WTC11 (cell line): ENCODE results near the gene CPXM1. TPM values are rescaled to one million over a fixed set of nuclear protein-coding genes. Genes with fewer than 3 reads are reported as not detected.

Experiments
- ATAC-seq: fragments of 200-7000 bp; cut with Tn5 transposase; 2 replicates; pipeline ENCODE4 v1.10.0; 2021; ENCODE audit warnings: mild to moderate bottlenecking, moderate library complexity
- CTCF ChIA-PET: fragments of 300-600 bp; sonication (Branson Sonifier 250); formaldehyde crosslinking; loops from one replicate; lab custom pipeline; 2021; ENCODE audit warnings: antibody characterized with exemption; lab: Charles Lee
- POLR2A ChIA-PET: fragments of 350-600 bp; sonication (Branson Sonifier 250); formaldehyde crosslinking; loops from one replicate; lab custom pipeline; 2021; ENCODE audit warnings: antibody characterized with exemption; lab: Charles Lee
- DNase-seq: peaks from one replicate; pipeline ENCODE4 v3.0.0; 2021; ENCODE audit warnings: low spot score
- H3K27ac Mint-ChIP-seq: 2 replicates; pipeline ENCODE4 v1.8.0; 2021; ENCODE audit warnings: mixed read lengths
- H3K27me3 Mint-ChIP-seq: 2 replicates; pipeline ENCODE4 v1.8.0; 2021; ENCODE audit warnings: low read depth, mild to moderate bottlenecking, moderate library complexity, mixed read lengths
- H3K36me3 Mint-ChIP-seq: 2 replicates; pipeline ENCODE4 v1.8.0; 2021; ENCODE audit warnings: mixed read lengths
- H3K4me1 Mint-ChIP-seq: 2 replicates; pipeline ENCODE4 v1.8.0; 2022; ENCODE audit warnings: mixed read lengths
- H3K4me3 Mint-ChIP-seq: 2 replicates; pipeline ENCODE4 v1.8.0; 2021; ENCODE audit warnings: mild to moderate bottlenecking, moderate library complexity, mixed read lengths
- H3K9me3 Mint-ChIP-seq: 2 replicates; pipeline ENCODE4 v1.8.0; 2021; ENCODE audit warnings: mixed read lengths
- ARID4B ChIP-seq: sonication (generic); formaldehyde crosslinking; IDR thresholded peaks from 2 replicates; pipeline ENCODE4 v1.8.0; 2023; ENCODE audit warnings: missing genetic modification reagents, mild to moderate bottlenecking, borderline replicate concordance
- ATF1 ChIP-seq: sonication (generic); formaldehyde crosslinking; IDR thresholded peaks from 2 replicates; pipeline ENCODE4 v1.8.1; 2023; ENCODE audit warnings: mild to moderate bottlenecking, moderate library complexity, missing genetic modification reagents
- ATF2 ChIP-seq: sonication (generic); formaldehyde crosslinking; IDR thresholded peaks from 2 replicates; pipeline ENCODE4 v1.8.1; 2022; ENCODE audit warnings: low read depth, missing genetic modification reagents, borderline replicate concordance
- CREB1 ChIP-seq: sonication (generic); formaldehyde crosslinking; IDR thresholded peaks from 2 replicates; pipeline ENCODE4 v1.8.0; 2023; ENCODE audit warnings: mild to moderate bottlenecking, missing genetic modification reagents
- E2F1 ChIP-seq: sonication (generic); formaldehyde crosslinking; IDR thresholded peaks from 2 replicates; pipeline ENCODE4 v1.8.0; 2022; ENCODE audit warnings: mild to moderate bottlenecking, missing genetic modification reagents
- FOXJ3 ChIP-seq: sonication (generic); formaldehyde crosslinking; IDR thresholded peaks from 2 replicates; pipeline ENCODE4 v1.9.0; 2021; ENCODE audit warnings: missing genetic modification reagents, mild to moderate bottlenecking, borderline replicate concordance
- GABPB1 ChIP-seq: sonication (generic); formaldehyde crosslinking; IDR thresholded peaks from 2 replicates; pipeline ENCODE4 v1.8.1; 2023; ENCODE audit warnings: mild to moderate bottlenecking, missing genetic modification reagents
- GRHL2 ChIP-seq: fragments of 250-450 bp; sonication (Bioruptor Pico); IDR thresholded peaks from 2 replicates; pipeline ENCODE4 v1.8.0; 2022; ENCODE audit warnings: mild to moderate bottlenecking, moderate library complexity; ENCODE audit not compliant: insufficient replicate concordance, severe bottlenecking
- GTF2I ChIP-seq: fragments of 250-450 bp; sonication (Bioruptor Pico); conservative IDR thresholded peaks from 2 replicates; pipeline ENCODE4 v1.4.0; 2021; ENCODE audit warnings: mild to moderate bottlenecking
- NFYB ChIP-seq: sonication (generic); formaldehyde crosslinking; conservative IDR thresholded peaks from 2 replicates; pipeline ENCODE4 v1.8.0; 2022; ENCODE audit warnings: low read depth, missing genetic modification reagents
- NR2C2 ChIP-seq: sonication (generic); formaldehyde crosslinking; IDR thresholded peaks from 2 replicates; pipeline ENCODE4 v1.8.0; 2022; ENCODE audit warnings: mild to moderate bottlenecking, missing genetic modification reagents
- NR3C1 ChIP-seq: sonication (generic); formaldehyde crosslinking; conservative IDR thresholded peaks from 2 replicates; pipeline ENCODE4 v1.8.1; 2023; ENCODE audit warnings: low read depth, mild to moderate bottlenecking, missing genetic modification reagents
- PRDM15 ChIP-seq: sonication (generic); formaldehyde crosslinking; IDR thresholded peaks from 2 replicates; pipeline ENCODE4 v1.8.0; 2022; ENCODE audit warnings: missing genetic modification reagents
- PREB ChIP-seq: sonication (generic); formaldehyde crosslinking; IDR thresholded peaks from 2 replicates; pipeline ENCODE4 v1.8.1; 2022; ENCODE audit warnings: mild to moderate bottlenecking, missing genetic modification reagents, moderate library complexity, borderline replicate concordance
- RORB ChIP-seq: fragments of 250-450 bp; sonication (Bioruptor Pico); IDR thresholded peaks from 2 replicates; pipeline ENCODE4 v1.9.0; 2021; ENCODE audit warnings: mild to moderate bottlenecking
- TEAD1 ChIP-seq: sonication (generic); formaldehyde crosslinking; IDR thresholded peaks from 2 replicates; pipeline ENCODE4 v1.8.0; 2022; ENCODE audit warnings: mild to moderate bottlenecking, missing genetic modification reagents
- ZNF121 ChIP-seq: sonication (generic); formaldehyde crosslinking; IDR thresholded peaks from 2 replicates; pipeline ENCODE4 v1.8.0; 2023; ENCODE audit warnings: missing genetic modification reagents
- ZNF138 ChIP-seq: sonication (generic); formaldehyde crosslinking; conservative IDR thresholded peaks from 2 replicates; pipeline ENCODE4 v1.8.1; 2022; ENCODE audit warnings: mild to moderate bottlenecking, moderate library complexity, missing genetic modification reagents
- ZNF219 ChIP-seq: sonication (generic); formaldehyde crosslinking; IDR thresholded peaks from 2 replicates; pipeline ENCODE4 v1.8.0; 2023; ENCODE audit warnings: missing genetic modification reagents, mild to moderate bottlenecking, borderline replicate concordance
- ZNF232 ChIP-seq: sonication (generic); formaldehyde crosslinking; IDR thresholded peaks from 2 replicates; pipeline ENCODE4 v1.8.0; 2022; ENCODE audit warnings: mild to moderate bottlenecking, missing genetic modification reagents
- total RNA-seq: library from RNA; stranded (reverse); gene quantifications from 3 replicates; pipeline ENCODE4 v1.2.3, GENCODE V29; 2021
- TF ChIP-seq, protein P1 (sequence below): fragments of 250-450 bp; sonication (Bioruptor Pico); IDR thresholded peaks from 2 replicates; pipeline ENCODE4 v1.9.0; 2021; ENCODE audit warnings: mild to moderate bottlenecking

CPXM1 gene
- total RNA-seq, 1 experiment from 2014 or later, result 51.2 TPM

DNA sequence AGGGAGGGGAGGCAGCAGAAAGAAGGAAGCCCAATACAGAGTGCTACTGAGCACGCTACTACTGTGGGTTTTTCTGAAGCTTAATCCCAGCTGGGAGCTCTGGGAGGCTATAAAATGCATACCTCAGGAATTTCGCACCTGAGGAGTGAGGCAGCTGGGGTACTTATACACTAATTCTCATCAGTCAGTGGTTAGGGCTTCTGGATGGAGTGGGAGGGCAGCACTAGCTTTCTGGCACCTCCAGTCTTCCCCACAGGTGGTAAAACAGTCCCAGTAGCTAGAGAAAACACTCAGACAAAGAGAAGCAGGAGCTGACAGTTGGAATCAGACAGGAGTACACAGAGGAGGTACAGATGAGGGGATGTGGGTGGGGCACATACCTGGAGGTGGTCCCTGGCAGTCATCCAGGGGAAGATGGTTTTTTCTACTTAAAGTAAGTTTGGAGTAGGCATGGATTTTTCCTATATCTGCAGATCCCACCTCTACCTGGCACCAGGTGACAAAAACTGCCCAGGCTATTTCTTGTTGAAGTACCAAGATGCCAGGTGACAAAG, 37.8 kb downstream of the CPXM1 start:
- H3K27me3 Mint-ChIP-seq, result peaks cover 2% of the 10 kb centered on the region; the same call in 1 of the 2 replicates
- H3K36me3 Mint-ChIP-seq, result no peaks in the 10 kb centered on the region
- CTCF ChIA-PET, result interaction anchor here (0.5 to 3.1 kb wide), 9 partner anchors 9 to 229 kb away, joined by 3 to 14 read pairs (median 4); no protein-coding TSS in a partner anchor
- H3K4me1 Mint-ChIP-seq, result peaks cover 9% of the 10 kb centered on the region; the same call in 1 of the 2 replicates
- TF ChIP-seq PRDM15 (CRISPR knock-in tag), result no peak
- TF ChIP-seq ZNF138, result no peak
- TF ChIP-seq PREB (CRISPR knock-in tag), result no peak
- no peak for TF ChIP-seq FOXJ3 (CRISPR knock-in tag)
- TF ChIP-seq ZNF219, result no peak
- TF ChIP-seq RORB, result no peak
- TF ChIP-seq, protein P1, sequence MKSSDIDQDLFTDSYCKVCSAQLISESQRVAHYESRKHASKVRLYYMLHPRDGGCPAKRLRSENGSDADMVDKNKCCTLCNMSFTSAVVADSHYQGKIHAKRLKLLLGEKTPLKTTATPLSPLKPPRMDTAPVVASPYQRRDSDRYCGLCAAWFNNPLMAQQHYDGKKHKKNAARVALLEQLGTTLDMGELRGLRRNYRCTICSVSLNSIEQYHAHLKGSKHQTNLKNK (CRISPR knock-in tag), result no peak
- TF ChIP-seq CREB1 (CRISPR knock-in tag), result no peak
- no peak for TF ChIP-seq NR2C2 (CRISPR knock-in tag)
- no peak for TF ChIP-seq TEAD1 (CRISPR knock-in tag)
- TF ChIP-seq, all 79 proteins: peak for 0
- Mint-ChIP-seq H3K27ac (no peak overlapping the region), H3K4me3 (no peak overlapping the region), H3K9me3 (no peaks in the 10 kb centered on the region)
- ATAC-seq (peak; percentile 15; the same call in 1 of the 2 replicates), DNase-seq (no peak)
- POLR2A ChIA-PET, result no interaction called here

GRCh38 chr20:2761885-2762284, 38.5 kb downstream of the CPXM1 start:
- CTCF ChIA-PET, result interaction anchor here (1.7 to 3.1 kb wide), 4 partner anchors 10 to 90 kb away, joined by 5 to 14 read pairs (median 10); no protein-coding TSS in a partner anchor
- Mint-ChIP-seq H3K4me1 (peaks cover 9% of the 10 kb centered on the region; the same call in 1 of the 2 replicates), H3K36me3 (no peaks in the 10 kb centered on the region), H3K4me3 (no peak overlapping the region), H3K27ac (no peak overlapping the region), H3K9me3 (no peaks in the 10 kb centered on the region), H3K27me3 (no peaks in the 10 kb centered on the region; the same call in 1 of the 2 replicates)
- ATAC-seq, result no peak
- TF ChIP-seq ARID4B (CRISPR knock-in tag) (no peak), E2F1 (CRISPR knock-in tag) (no peak), NR3C1 (no peak), GTF2I (CRISPR knock-in tag) (no peak), GABPB1 (CRISPR knock-in tag) (no peak), GRHL2 (CRISPR knock-in tag) (no peak), ZNF232 (CRISPR knock-in tag) (no peak), TEAD1 (CRISPR knock-in tag) (no peak), ATF1 (CRISPR knock-in tag) (no peak), ZNF121 (CRISPR knock-in tag) (no peak), ATF2 (CRISPR knock-in tag) (no peak), NFYB (no peak)
- TF ChIP-seq, all 79 proteins: peak for 0
- DNase-seq, result no peak
- POLR2A ChIA-PET, result no interaction called here
